HEK293 (cell line): Measurements from ENCODE around the gene LDLRAP1.
A peak's percentile ranks its signal among the peaks of the same experiment; 100 is the strongest.

Experiments
- CTCF ChIA-PET: fragments of 350-600 bp; formaldehyde crosslinking; extraction: SDS; loops from one replicate; lab custom pipeline; 2021; ENCODE audit warnings: antibody characterized with exemption; lab: Yijun Ruan, JAX
- POLR2A ChIA-PET: fragments of 300-600 bp; formaldehyde crosslinking; extraction: SDS; loops from one replicate; lab custom pipeline; 2020; ENCODE audit warnings: antibody characterized with exemption, inconsistent platforms; lab: Yijun Ruan, JAX
- H3K27ac ChIP-seq: fragments of 200-500 bp; sonication (Bioruptor generic); 2 replicates; pipeline ENCODE4 v1.5.1; 2014; ENCODE audit warnings: low read depth, low read length, control low read depth, inconsistent platforms; ENCODE audit errors: extremely low read depth
- H3K36me3 ChIP-seq, 2 experiments: fragments of 200-500 bp in 1 of 2; sonication (Bioruptor generic) in 1 of 2; 1 replicate in 1 of 2; 2 replicates in 1 of 2; pipeline ENCODE4 v1.5.1; 2014 to 2017; ENCODE audit warnings: inconsistent platforms in 2 of 2, low read length in 2 of 2; ENCODE audit not compliant: control insufficient read depth in 2 of 2, insufficient read depth in 1 of 2
- H3K4me1 ChIP-seq: fragments of 200-500 bp; sonication (Bioruptor generic); 2 replicates; pipeline ENCODE4 v1.5.1; 2014; ENCODE audit warnings: mild to moderate bottlenecking, low read length, inconsistent platforms; ENCODE audit not compliant: control insufficient read depth, insufficient read depth
- H3K4me3 ChIP-seq: 2 replicates; pipeline ENCODE4 v1.5.1; 2011; ENCODE audit warnings: low read depth, mild to moderate bottlenecking, control low read depth, low read length, moderate library complexity
- H3K9me3 ChIP-seq: fragments of 200-500 bp; sonication (Bioruptor generic); 2 replicates; pipeline ENCODE4 v1.5.1; 2014; ENCODE audit warnings: low read depth, low read length, inconsistent platforms; ENCODE audit not compliant: control insufficient read depth, insufficient read depth
- BCL11A ChIP-seq: fragments of 450-650 bp; formaldehyde crosslinking; IDR thresholded peaks from 2 replicates; pipeline ENCODE4 v1.5.1; 2016; ENCODE audit warnings: low read depth, missing biosample characterization, missing genetic modification characterization
- FEZF1 ChIP-seq: fragments of 450-650 bp; formaldehyde crosslinking; IDR thresholded peaks from 2 replicates; pipeline ENCODE4 v1.5.1; 2016; ENCODE audit warnings: missing biosample characterization, missing genetic modification characterization
- PRDM2 ChIP-seq: fragments of 450-650 bp; formaldehyde crosslinking; IDR thresholded peaks from 2 replicates; pipeline ENCODE4 v1.5.1; 2016; ENCODE audit warnings: missing biosample characterization, missing genetic modification characterization, borderline replicate concordance
- SP3 ChIP-seq: fragments of 450-650 bp; formaldehyde crosslinking; IDR thresholded peaks from 2 replicates; pipeline ENCODE4 v1.5.1; 2016; ENCODE audit warnings: missing biosample characterization, missing genetic modification characterization
- ZBTB1 ChIP-seq: fragments of 450-650 bp; formaldehyde crosslinking; IDR thresholded peaks from 2 replicates; pipeline ENCODE4 v1.5.1; 2016; ENCODE audit warnings: missing biosample characterization, missing genetic modification characterization
- ZBTB20 ChIP-seq: fragments of 450-650 bp; formaldehyde crosslinking; IDR thresholded peaks from 2 replicates; pipeline ENCODE4 v1.5.1; 2016; ENCODE audit warnings: missing biosample characterization, missing genetic modification characterization
- ZFP41 ChIP-seq: fragments of 450-650 bp; formaldehyde crosslinking; IDR thresholded peaks from 2 replicates; pipeline ENCODE4 v1.5.1; 2016; ENCODE audit warnings: missing biosample characterization, missing genetic modification characterization, borderline replicate concordance
- ZNF132 ChIP-seq: fragments of 450-650 bp; formaldehyde crosslinking; IDR thresholded peaks from 2 replicates; pipeline ENCODE4 v1.5.1; 2017; ENCODE audit warnings: missing biosample characterization, missing genetic modification characterization, borderline replicate concordance
- ZNF148 ChIP-seq: fragments of 450-650 bp; formaldehyde crosslinking; IDR thresholded peaks from 2 replicates; pipeline ENCODE4 v1.5.0; 2017; ENCODE audit warnings: missing biosample characterization, missing genetic modification characterization, borderline replicate concordance
- ZNF248 ChIP-seq: fragments of 450-650 bp; formaldehyde crosslinking; IDR thresholded peaks from 2 replicates; pipeline ENCODE4 v1.5.1; 2017; ENCODE audit warnings: missing biosample characterization, missing genetic modification characterization
- ZNF26 ChIP-seq: fragments of 450-650 bp; formaldehyde crosslinking; IDR thresholded peaks from 2 replicates; pipeline ENCODE4 v1.5.1; 2016; ENCODE audit warnings: missing biosample characterization, missing genetic modification characterization
- ZNF324 ChIP-seq: fragments of 450-650 bp; formaldehyde crosslinking; IDR thresholded peaks from 2 replicates; pipeline ENCODE4 v1.5.1; 2016; ENCODE audit warnings: missing biosample characterization, missing genetic modification characterization
- ZNF335 ChIP-seq: fragments of 450-650 bp; formaldehyde crosslinking; conservative IDR thresholded peaks from 2 replicates; pipeline ENCODE4 v1.5.1; 2016; ENCODE audit warnings: missing biosample characterization, missing genetic modification characterization
- ZNF366 ChIP-seq: fragments of 450-650 bp; formaldehyde crosslinking; conservative IDR thresholded peaks from 2 replicates; pipeline ENCODE4 v1.5.1; 2016; ENCODE audit warnings: missing biosample characterization, missing genetic modification characterization
- ZNF37A ChIP-seq: fragments of 450-650 bp; IDR thresholded peaks from 2 replicates; pipeline ENCODE4 v1.5.1; 2018; ENCODE audit warnings: missing biosample characterization, missing genetic modification characterization
- ZNF433 ChIP-seq: fragments of 450-650 bp; formaldehyde crosslinking; IDR thresholded peaks from 2 replicates; pipeline ENCODE4 v1.5.1; 2016; ENCODE audit warnings: missing biosample characterization, missing genetic modification characterization, low read depth
- ZNF544 ChIP-seq: fragments of 450-650 bp; formaldehyde crosslinking; IDR thresholded peaks from 2 replicates; pipeline ENCODE4 v1.5.0; 2017; ENCODE audit warnings: missing biosample characterization, missing genetic modification characterization
- ZNF571 ChIP-seq: fragments of 450-650 bp; formaldehyde crosslinking; IDR thresholded peaks from 2 replicates; pipeline ENCODE4 v1.5.0; 2017; ENCODE audit warnings: missing biosample characterization, missing genetic modification characterization
- ZNF585B ChIP-seq: fragments of 450-650 bp; formaldehyde crosslinking; IDR thresholded peaks from 2 replicates; pipeline ENCODE4 v1.5.1; 2016; ENCODE audit warnings: missing biosample characterization, missing genetic modification characterization
- ZNF596 ChIP-seq: fragments of 450-650 bp; IDR thresholded peaks from 2 replicates; pipeline ENCODE4 v1.5.0; 2018; ENCODE audit warnings: missing biosample characterization, mild to moderate bottlenecking, missing genetic modification characterization, moderate library complexity
- ZNF600 ChIP-seq: fragments of 450-650 bp; formaldehyde crosslinking; IDR thresholded peaks from 2 replicates; pipeline ENCODE4 v1.5.1; 2016; ENCODE audit warnings: missing biosample characterization, missing genetic modification characterization
- ZNF610 ChIP-seq: fragments of 450-650 bp; formaldehyde crosslinking; IDR thresholded peaks from 2 replicates; pipeline ENCODE4 v1.5.1; 2016; ENCODE audit warnings: missing biosample characterization, missing genetic modification characterization, borderline replicate concordance
- TF ChIP-seq, protein P1 (sequence below): fragments of 450-650 bp; formaldehyde crosslinking; IDR thresholded peaks from 2 replicates; pipeline ENCODE4 v1.5.1; 2016; ENCODE audit warnings: missing biosample characterization, missing genetic modification characterization

The LDLRAP1 gene

DNA sequence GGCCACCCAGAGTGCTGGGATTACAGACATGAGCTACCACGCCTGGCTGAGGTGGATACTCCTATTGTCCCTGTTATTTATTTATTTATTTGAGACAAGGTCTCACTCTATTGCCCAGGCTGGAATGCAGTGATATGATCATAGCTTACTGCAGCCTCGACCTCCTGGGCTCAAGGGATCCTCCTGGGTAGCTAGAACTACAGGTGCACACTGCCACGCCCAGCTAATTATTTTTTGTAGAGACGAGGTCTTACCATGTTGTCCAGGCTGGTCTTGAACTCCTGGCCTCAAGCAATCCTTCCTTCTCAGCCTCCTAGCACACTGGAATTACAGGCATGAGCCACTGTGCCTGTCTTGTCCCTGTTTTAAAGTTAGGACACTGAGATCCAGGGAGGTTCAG, 5.2 kb downstream of the LDLRAP1 start:
- CTCF ChIA-PET, result interaction anchor here (0.6 to 2.0 kb wide), 10 partner anchors 20 to 826 kb away, joined by 3 to 6 read pairs (median 4); no protein-coding TSS in a partner anchor
- POLR2A ChIA-PET, result interaction anchor here (0.6 to 1.3 kb wide), 3 partner anchors 14 to 396 kb away, joined by 4 to 10 read pairs (median 6); no protein-coding TSS in a partner anchor
- no peak overlapping the region for H3K4me3 ChIP-seq
- peaks cover 8% of the 10 kb centered on the region; the same call in 1 of the 2 replicates for H3K4me1 ChIP-seq
- no peaks in the 10 kb centered on the region for H3K9me3 ChIP-seq
- H3K27ac ChIP-seq, result no peak overlapping the region
- TF ChIP-seq ZNF433 (tag by site-specific recombination) (no peak), ZNF596 (no peak), ZNF132 (tag by site-specific recombination) (no peak), BCL11A (tag by site-specific recombination) (no peak), ZNF26 (tag by site-specific recombination) (no peak), ZNF148 (tag by site-specific recombination) (no peak), SP3 (tag by site-specific recombination) (no peak), ZNF324 (tag by site-specific recombination) (no peak), ZNF600 (tag by site-specific recombination) (no peak), ZBTB1 (no peak), FEZF1 (no peak), ZNF248 (tag by site-specific recombination) (no peak), ZBTB20 (no peak), ZNF335 (tag by site-specific recombination) (no peak), ZFP41 (no peak), ZNF544 (tag by site-specific recombination) (no peak)
- TF ChIP-seq, all 188 proteins: peak for 0
- H3K36me3 ChIP-seq, result no peaks in the 10 kb centered on the region

- H3K4me3 ChIP-seq, result no peak overlapping the region
- H3K4me1 ChIP-seq, result peaks cover 5% of the 10 kb centered on the region; the same call in 1 of the 2 replicates
- POLR2A ChIA-PET, result interaction anchor here (0.9 to 1.5 kb wide), 4 partner anchors 15 to 23 kb away, joined by 4 to 6 read pairs (median 4); no protein-coding TSS in a partner anchor
- no peak overlapping the region; the same call in 1 of the 2 replicates for H3K27ac ChIP-seq
- no peaks in the 10 kb centered on the region for H3K9me3 ChIP-seq
- CTCF ChIA-PET, result interaction anchor here (0.5 to 2.0 kb wide), 8 partner anchors 21 to 248 kb away, joined by 3 to 6 read pairs (median 3); no protein-coding TSS in a partner anchor
- peaks cover 0 to 4% of the 10 kb centered on the region in 2 experiments; a peak in 1 of 3 replicates for H3K36me3 ChIP-seq
- no peak for TF ChIP-seq ZNF37A (tag by site-specific recombination)
- TF ChIP-seq, protein P1, sequence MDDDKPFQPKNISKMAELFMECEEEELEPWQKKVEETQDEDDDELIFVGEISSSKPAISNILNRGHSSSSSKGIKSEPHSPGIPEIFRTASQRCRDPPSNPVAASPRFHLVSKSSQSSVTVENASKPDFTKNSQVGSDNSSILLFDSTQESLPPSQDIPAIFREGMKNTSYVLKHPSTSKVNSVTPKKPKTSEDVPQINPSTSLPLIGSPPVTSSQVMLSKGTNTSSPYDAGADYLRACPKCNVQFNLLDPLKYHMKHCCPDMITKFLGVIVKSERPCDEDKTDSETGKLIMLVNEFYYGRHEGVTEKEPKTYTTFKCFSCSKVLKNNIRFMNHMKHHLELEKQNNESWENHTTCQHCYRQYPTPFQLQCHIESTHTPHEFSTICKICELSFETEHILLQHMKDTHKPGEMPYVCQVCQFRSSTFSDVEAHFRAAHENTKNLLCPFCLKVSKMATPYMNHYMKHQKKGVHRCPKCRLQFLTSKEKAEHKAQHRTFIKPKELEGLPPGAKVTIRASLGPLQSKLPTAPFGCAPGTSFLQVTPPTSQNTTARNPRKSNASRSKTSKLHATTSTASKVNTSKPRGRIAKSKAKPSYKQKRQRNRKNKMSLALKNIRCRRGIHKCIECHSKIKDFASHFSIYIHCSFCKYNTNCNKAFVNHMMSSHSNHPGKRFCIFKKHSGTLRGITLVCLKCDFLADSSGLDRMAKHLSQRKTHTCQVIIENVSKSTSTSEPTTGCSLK (tag by site-specific recombination), result no peak
- TF ChIP-seq ZNF366 (tag by site-specific recombination), result peak; percentile 75
- no peak for TF ChIP-seq ZNF571
- TF ChIP-seq PRDM2 (tag by site-specific recombination), result no peak
- TF ChIP-seq ZNF585B (tag by site-specific recombination), result no peak
- no peak for TF ChIP-seq ZNF610 (tag by site-specific recombination)
Measured at GRCh38 chr1:25549273-25550154, 6.1 kb downstream of the LDLRAP1 start.
